GM21717 (cell line): ENCODE results near the gene ZFHX2.
"Not testable (repeated sequence)": the region's sequence is repeated elsewhere in the genome, so short reads cannot be mapped to it uniquely, and the experiment has no call there.

Experiments used
- ATAC-seq: cut with Tn5 transposase; IDR thresholded peaks from one replicate; pipeline ENCODE4 v1.9.1; 2021; ENCODE audit warnings: mild to moderate bottlenecking, moderate library complexity; ENCODE audit not compliant: unreplicated experiment

ZFHX2 gene

DNA sequence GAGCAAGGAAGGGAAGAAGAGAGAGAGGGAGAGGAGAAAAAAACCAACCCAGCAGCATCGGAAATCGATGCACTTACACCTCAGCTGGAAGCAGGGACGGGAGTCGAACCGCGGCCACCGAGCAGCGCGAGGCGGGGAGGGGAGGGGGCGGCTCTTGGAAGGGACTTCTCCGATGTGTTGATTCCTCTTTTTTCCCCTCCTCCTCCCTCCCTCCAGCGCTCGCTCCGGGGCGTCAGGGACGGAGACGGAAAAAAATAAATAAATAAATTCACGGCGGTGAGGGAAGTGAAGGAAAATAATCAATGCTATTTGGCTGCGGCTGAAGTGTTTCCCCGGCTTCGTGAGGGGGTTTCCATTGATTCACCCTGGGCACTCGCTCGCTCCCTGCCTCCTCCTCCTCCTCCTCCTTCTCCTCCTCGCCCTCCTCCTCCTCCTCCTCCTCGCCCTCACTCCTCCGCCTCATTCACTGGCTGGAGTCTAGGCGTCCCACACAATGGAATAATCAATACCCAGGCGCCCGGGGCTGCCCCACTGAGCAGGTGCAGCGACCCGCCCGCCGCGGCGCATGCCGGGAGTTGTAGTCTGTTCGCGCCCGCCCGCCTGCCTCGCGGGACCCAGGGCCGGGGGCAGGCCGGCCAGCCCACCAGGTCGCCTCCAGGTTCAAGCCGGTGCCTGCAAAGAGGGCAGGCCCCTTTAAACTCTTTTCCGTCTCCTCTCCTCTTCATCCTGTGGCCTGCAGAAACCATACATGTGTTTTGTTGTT, at the start of gene ZFHX2:
ZFHX2 (minus strand) TSS at position 500 of the 763 bp plus-strand sequence. CDS start 16,440 bp downstream, outside the sequence.
- peak; percentile 55 for ATAC-seq

DNA sequence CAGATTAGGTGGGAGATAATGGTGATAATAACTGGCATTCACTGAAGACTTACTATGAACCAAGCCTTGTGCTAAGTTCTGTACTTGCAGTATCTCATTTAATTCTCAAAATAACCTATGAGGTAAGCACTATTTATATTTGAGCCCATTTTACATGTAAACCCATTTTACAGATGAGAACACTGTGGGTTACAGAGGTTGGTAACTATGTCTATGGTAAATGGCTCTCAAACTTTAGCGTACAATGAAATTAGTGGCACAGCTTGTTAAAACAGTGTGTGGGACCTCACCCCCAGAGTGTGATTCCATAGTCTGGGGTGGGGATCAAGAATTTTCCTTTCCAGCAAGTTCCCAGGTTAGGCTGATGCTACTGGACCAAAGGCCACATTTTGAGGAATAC, 49.2 kb upstream of the ZFHX2 start:
- no peak for ATAC-seq

DNA sequence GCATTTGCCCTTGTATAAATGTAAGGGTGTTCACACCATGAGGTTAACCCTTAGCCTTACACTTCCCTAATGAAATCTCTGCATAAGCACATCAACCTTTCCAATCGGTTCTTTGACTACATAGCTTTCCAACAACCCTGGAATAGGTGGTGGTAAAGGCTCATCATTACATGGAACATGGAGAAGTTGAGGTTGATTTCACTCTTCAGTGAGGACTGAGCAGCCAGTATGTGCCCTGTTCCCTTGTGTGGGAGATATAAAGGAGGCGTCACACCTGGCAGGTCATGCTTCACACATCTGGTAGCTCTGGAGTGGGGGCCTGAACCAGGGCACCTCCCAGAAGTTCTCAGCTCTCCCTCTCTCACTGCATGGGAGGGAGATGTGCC, 48.8 kb upstream of the ZFHX2 start:
- ATAC-seq: no peak

DNA sequence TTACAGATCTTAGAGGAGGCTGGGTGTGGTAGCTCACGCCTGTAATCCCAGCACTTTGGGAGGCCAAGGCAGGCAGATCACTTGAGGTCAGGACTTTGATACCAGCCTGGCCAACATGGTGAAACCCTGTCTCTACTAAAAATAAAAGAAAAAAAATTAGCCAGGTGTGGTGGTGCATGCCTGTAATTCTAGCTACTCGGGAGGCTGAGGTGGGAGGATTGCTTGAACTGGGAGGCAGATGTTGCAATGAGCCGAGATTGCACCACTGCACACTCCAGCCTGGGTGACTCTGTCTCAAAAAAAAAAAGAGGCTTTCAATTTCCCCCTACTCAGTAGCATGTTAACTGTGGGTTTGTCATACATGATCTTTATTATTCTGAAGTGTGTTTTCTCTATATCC, 42.6 kb upstream of the ZFHX2 start:
- not testable (repeated sequence) for ATAC-seq

DNA sequence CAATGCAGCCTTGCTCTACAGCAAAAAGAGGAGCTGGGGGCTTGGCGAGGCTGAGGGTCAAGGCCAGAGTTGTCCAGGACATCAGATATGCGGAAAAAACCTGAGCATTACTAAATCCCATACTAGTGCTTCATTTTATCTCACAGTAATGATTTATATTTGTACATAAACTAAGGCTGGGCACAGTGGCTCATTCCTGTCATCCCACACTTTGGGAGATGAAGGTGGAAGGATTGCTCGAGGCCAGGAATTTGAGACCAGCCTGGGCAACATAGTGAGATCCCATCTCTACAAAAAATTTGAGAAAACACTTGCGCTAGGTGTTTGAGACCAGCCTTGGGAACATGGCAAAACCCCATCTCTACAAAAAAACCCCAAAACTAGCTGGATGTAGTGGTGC, 38.6 kb upstream of the ZFHX2 start:
- ATAC-seq: no peak

DNA sequence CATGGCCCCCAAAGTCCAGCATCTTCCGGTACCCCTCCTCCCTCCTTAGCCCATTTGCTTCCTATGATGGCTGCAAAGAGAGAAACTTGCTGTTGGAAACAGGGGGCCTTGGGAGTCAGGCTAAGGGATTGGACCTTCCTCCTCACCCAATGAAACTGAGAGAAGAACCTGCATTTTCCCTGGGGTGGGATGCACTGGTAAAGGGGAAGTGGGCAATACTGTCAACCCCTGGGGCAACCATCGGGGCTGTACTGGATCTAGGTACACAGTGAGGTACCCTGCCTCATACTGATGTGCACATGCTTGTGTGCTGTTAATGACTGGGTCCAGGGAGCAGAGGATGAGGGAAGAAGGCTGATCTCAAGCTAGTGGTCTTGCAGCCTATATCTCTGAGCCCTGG, 38.0 kb upstream of the ZFHX2 start:
- no peak for ATAC-seq

DNA sequence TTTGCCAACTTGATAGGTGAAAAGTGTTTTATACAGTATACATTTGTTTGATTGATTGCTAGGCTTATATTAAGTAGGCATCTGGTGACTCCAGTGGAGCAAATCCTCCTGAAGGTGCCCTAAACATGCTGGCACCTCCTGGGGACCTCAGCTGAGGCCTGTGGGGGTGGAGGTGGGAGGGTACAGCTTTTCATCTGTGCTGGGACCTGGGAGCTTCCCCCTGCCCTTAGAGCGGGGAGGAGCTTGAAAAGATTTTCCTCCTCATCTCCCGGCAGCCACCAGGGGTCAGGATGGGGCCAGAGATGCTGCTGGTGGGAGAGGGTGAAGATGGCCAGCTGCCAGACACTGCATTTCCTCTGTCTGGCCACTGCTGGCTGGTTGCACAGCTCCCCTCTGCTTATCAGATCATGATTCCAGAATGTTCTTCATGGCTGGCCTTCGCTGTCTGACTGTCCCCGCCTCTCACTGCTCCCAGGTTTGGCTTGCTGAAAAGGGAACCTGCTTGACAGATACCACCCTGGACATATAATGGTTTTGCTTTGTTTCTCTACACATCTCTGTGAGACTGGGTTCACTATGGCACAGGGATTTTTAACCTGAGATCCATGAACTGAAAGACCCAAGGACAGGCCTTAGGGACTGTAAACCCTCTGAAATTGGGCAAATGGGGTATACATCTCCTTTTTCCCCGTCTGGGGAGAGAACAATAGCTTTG, 37.5 kb upstream of the ZFHX2 start:
- peak; percentile 62 for ATAC-seq

DNA sequence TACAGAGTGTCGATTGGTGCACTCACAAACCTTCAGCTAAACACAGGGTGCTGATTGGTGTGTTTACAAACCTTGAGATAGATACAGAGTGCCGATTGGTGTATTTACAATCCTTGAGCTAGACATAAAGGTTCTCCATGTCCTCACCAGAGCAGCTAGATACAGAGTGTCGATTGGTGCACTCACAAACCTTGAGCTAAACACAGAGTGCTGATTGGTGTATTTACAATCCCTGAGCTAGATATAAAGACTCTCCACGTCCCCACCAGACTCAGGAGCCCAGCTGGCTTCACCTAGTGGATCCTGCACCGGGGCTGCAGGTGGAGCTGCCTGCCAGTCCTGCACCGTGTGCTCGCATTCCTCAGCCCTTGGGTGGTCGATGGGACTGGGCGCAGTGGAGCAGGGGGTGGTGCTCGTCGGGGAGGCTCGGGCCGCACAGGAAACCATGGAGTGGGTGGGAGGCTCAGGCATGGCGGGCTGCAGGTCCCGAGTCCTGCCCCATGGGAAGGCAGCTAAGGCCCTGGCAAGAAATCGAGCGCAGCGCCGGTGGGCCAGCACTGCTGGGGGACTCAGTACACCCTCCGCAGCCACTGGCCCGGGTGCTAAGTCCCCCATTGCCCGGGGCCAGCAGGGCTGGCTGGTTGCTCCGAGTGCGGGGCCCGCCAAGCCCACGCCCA, 33.1 kb upstream of the ZFHX2 start:
- ATAC-seq: not testable (repeated sequence)

DNA sequence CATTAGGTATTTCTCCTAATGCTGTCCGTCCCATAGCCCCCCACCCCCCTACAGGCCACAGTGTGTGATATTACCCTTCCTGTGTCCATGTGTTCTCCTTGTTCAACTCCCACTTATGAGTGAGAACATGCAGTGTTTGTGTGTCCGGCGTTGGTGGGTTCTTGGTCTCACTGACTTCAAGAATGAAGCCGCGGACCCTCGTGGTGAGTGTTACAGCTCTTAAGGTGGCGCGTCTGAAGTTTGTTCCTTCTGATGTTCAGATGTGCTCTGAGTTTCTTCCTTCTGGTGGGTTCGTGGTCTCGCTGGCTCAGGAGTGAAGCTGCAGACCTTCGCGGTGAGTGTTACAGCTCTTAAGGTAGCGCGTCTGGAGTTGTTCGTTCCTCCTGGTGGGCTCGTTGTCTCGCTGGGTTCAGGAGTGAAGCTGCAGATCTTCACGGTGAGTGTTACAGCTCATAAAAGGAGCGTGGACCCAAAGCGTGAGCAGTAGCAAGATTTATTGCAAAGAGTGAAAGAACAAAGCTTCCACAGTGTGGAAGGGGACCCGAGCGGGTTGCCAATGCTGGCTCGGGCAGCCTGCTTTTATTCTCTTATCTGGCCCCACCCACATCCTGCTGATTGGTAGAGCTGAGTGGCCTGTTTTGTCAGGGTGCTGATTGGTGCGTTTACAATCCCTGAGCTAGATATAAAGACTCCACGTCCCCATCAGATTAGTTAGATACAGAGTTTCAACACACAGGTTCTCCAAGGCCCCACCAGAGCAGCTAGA, 32.4 kb upstream of the ZFHX2 start:
- not testable (repeated sequence) for ATAC-seq

DNA sequence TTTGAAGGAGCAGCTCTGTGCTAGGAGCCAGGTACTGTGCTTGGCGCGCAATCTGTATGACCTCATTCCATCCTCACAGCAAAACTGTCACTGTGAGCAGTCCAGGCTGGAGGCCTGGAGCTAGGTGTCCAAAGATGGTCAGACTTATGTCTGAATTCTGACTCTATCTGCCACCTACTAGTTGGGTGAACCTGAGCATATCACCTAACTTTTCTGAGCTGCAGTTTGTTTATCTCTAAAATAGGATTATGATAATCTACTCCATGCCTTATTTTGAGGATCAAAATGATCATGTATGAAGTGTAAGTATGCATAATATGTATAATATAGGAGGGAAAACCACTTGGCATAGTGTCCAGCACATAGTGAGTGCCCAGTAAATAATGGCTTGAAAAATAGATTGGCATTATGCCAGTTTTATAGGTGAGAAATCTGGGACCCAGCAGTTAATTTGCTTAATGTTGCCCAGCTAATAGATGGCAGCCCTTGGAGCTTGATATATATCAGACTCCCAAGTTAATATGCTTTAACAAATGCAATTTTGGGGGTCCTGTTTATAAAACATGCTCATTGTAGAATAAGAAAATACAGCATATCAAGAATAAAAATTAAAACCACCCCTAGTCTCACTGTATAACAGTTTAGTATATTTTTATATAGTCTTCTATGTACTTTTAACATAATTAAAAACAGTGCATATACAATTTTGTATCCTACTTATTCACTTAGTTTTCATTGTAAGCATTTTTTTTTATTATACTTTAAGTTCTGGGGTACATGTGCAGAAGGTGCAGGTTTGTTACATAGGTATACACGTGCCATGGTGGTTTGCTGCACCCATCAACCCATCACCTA, 31.6 kb upstream of the ZFHX2 start:
- ATAC-seq: no peak

DNA sequence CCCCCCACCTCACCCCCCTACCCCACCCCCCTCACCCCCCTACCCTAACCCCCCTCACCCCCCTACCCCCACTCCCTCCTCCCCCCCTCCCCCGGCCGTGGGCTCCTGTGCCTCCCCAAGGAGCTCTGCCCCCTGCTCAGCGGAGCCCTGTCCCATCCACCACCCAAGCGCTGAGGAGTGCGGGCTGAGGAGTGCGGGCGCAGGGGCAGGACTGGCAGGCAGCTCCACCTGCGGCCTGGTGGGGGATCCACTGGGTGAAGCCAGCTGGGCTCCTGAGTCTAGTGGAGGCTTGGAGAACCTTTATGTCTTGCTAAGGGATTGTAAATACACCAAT, 29.4 kb upstream of the ZFHX2 start:
- ATAC-seq: no peak

DNA sequence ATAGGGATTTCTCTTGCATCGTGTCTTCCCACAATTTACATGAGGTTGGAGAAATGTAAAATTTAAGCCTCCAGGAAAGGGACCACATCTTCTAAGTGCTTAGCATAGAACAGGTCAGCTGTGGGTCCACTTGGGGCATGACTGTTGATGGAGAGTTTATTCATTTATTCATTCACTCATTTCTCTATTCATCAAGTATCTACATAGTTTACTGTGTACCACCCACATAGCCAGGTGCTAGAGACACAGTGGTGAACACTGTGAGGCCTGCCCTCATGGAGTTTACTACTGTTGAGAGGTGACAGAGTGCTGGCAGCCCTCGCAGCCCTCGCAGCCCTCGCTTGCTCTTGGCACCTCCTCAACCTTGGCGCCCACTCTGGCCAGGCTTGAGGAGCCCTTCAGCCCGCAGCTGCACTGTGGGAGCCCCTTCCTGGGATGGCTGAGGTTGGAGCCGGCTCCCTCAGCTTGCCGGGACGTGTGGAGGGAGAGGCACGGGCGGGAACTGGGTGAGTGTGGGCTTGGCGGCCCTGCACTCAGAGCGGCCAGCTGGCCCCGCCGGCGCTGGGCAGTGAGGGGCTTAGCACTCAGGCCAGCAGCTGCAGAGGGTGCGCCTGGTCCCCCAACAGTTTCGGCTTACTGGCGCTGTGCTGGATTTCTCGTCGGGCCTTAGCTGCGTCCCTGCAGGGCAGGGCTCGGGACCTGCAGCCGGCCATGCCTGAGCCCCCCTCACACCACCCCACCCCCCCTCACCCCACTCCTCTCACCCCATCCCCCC, 28.8 kb upstream of the ZFHX2 start:
- ATAC-seq: no peak

DNA sequence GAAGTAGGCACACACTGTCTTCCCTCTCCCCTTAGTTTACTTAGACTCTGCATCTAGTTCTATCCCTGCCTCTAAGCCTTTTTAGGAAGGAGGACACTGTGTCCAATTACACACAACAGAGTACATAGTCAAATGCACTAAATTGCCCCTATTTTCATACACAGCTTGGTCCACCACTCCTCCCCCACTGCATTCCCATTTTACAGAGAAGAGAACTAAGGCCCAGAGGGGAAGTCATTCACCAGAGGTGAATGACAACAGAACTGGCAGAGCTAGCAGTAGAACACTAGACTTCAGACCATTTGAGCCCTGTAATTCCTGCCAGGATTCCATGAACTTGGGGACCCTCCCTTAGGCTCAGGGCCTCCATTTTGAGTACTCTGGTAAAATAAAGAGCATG, 28.2 kb upstream of the ZFHX2 start:
- ATAC-seq: no peak

DNA sequence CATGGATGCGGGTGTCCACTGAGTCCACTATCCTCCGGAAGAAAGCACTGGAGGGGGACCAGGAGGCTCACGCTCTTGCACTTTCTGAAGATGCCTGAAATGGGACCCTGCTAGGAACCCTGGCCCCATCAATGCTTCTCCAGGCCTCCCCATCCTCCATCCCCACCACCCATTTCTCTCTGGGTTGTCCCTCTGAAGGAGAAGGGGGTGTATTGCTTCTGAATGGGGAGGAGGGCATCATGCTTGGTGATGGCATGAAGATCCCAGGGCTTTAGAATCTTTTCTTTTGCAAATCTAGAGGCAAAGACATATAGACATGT, 27.7 kb upstream of the ZFHX2 start:
- ATAC-seq: no peak

DNA sequence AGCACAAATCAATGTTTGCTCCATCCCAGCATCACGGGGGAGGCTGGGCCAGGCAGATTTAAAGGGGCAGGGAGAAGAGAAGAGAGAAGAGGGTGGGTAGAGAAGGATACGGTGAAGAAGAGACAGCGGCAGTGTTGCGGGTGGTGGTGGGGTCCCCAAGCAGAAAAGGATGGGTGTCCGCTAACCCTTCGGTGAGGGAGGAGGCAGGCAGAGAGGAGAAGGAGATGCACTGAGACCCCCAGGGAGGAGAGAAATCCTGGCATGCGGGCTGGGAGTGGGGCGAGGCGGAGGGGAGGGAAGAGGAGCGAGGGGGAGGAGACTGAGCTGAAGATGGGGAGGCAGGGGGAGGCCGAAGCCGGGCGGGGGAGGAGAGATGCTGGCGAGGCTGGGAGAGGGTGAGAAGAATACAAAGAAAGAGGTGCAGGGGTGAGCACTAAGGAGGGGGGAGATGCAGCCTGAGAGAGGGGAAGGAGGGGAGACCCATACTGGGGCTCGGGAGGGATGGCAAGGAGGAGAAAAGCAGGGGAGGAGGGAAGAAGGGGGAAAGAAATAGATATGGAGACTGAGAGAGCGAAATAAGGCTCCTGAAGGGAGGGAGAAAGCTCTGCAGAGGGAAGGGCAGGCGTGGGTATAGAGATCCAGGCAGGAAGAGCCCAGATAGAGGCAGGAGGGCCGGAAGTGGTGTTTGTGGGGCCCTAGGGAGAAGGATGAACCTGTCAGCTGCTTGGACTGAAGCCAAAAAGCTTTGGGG, 27.2 kb upstream of the ZFHX2 start, which contains the start of gene JPH4:
JPH4 (minus strand) TSS at position 231 of the 751 bp plus-strand sequence. CDS start 1,337 bp downstream, outside the sequence.
- no peak for ATAC-seq

DNA sequence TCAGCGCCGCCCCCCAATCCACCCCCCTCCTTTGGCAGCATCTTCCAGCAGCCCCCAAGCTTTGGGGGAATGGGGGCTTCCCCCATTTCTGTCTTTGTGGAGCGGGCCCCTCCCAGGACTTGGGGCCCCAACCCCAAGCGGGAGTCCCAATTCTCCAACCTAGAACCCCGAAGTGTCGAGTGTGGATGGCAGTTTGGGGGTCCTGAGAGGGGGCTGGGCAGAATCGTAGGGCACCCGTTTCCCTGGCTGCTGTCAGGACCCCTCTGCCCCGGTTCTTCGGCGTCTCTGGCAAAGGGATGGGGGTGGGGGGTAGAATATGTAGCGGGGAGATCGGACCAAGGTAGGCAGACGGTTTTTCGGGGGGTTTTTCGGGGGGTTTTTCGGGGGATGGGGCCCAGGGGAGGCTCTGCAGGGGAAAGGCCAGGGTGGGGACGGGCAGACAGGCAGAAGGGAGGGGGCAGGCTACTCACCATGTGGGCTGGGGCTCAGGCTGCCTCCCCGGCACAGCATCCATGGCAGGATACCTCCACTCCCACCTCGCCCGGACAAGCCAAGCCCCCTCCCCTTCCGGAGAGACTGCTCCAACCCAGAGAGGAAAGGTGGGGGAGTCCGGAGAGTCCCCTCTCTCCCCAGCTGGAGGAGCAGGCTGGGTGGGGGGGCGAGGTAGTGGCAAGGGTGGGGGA, 26.3 kb upstream of the ZFHX2 start:
- no peak for ATAC-seq

DNA sequence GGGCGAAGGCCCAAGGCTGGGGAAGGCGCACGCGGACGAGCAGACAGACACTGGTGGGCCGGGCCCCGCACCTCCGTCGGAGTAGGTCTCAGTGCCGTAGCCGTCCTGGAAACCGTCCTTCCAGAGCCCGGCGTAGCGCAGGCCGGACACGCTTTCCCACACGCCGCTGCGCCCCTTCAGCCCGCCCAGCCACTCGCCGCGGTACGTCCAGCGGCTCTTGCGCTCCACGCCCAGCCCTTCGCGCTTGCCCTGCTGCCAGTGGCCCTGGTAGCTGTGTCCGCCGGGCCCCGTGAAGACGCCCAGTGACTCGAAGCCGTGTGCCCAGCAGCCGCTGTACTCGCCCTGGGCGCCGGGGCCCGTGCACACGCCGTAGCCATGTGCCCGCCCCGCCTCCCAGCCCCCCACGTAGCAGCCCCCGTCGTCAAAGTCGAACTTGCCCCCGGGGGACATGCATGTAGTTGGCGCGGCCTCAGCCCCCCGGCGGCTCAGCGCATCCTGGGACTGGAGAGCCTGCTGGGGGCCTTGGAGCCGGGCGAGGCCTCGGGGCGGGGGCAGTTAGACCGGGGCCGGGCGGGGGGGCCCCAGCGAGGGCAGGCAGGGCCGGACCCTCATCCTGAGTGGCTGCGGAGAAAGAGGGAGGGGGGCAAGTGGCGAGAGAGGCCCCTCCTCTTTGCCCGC, 25.6 kb upstream of the ZFHX2 start:
- no peak for ATAC-seq
